Stimulated activated naive B cell treated with anti-CD40 and anti-IgM and Interleukin-4, amounts not matched to agents 10 μg/mL and 1 μg/mL and 100 μg/mL, for 72 hours (primary cell): Measurements from ENCODE around the gene SLFN13.
"Not testable (repeated sequence)": the region's sequence is repeated elsewhere in the genome, so short reads cannot be mapped to it uniquely, and the experiment has no call there.

ENCODE experiments used
- ATAC-seq, 2 donors: fragments of 150-1000 bp; cut with Tn5 transposase; replicated peaks; 2 replicates each; pipeline ENCODE4 v1.10.0; 2021; ENCODE audit warnings: moderate library complexity in 1 of 2
- DNase-seq: peaks from one replicate; pipeline ENCODE4 v3.0.0; 2021
- H3K27ac Mint-ChIP-seq: one replicate; pipeline ENCODE4 v1.8.0; 2022; ENCODE audit warnings: mild to moderate bottlenecking, mixed read lengths
- H3K27me3 Mint-ChIP-seq, 2 donors: one replicate each; pipeline ENCODE4 v1.8.0; 2022; ENCODE audit warnings: mixed read lengths in 2 of 2
- H3K36me3 Mint-ChIP-seq, 2 donors: one replicate each; pipeline ENCODE4 v1.8.0; 2022; ENCODE audit warnings: mixed read lengths in 2 of 2, mild to moderate bottlenecking in 1 of 2
- H3K4me1 Mint-ChIP-seq, 2 donors: one replicate each; pipeline ENCODE4 v1.8.0; 2022; ENCODE audit warnings: mixed read lengths in 2 of 2, mild to moderate bottlenecking in 1 of 2
- H3K4me3 Mint-ChIP-seq, 2 donors: one replicate each; pipeline ENCODE4 v1.8.0; 2022; ENCODE audit warnings: mild to moderate bottlenecking in 2 of 2, mixed read lengths in 2 of 2, moderate library complexity in 1 of 2
- H3K9me3 Mint-ChIP-seq, 2 donors: one replicate each; pipeline ENCODE4 v1.8.0; 2022; ENCODE audit warnings: mixed read lengths in 2 of 2, mild to moderate bottlenecking in 1 of 2

The SLFN13 gene

GRCh38 chr17:35454035-35454434 lies 5.5 kb upstream of the SLFN13 start:
- not testable (repeated sequence) for H3K4me1 Mint-ChIP-seq, H3K27me3 Mint-ChIP-seq, ATAC-seq, H3K9me3 Mint-ChIP-seq, DNase-seq, H3K36me3 Mint-ChIP-seq, H3K27ac Mint-ChIP-seq, H3K4me3 Mint-ChIP-seq

- Mint-ChIP-seq H3K27me3 (peaks cover 0 to 8% of the 10 kb centered on the region in 2 donors), H3K36me3 (peaks cover 0 to 4% of the 10 kb centered on the region in 2 donors), H3K27ac (no peak overlapping the region), H3K4me3 (no peak overlapping the region), H3K9me3 (peaks cover 0 to 1% of the 10 kb centered on the region in 2 donors), H3K4me1 (peaks cover 12 to 16% of the 10 kb centered on the region in 2 donors)
- ATAC-seq = no peak
- no peak for DNase-seq
Measured at GRCh38 chr17:35453171-35453570, 4.6 kb upstream of the SLFN13 start.

GRCh38 chr17:35449371-35449931 lies 885 bp upstream of the SLFN13 start:
- ATAC-seq (peak; percentile 30 to 33), DNase-seq (peak; percentile 23)
- peak overlapping the region; percentile 97 for H3K27ac Mint-ChIP-seq
- H3K4me3 Mint-ChIP-seq = peak overlapping the region; percentile 83 to 92
- peaks cover 0 to 10% of the 10 kb centered on the region in 2 donors for H3K36me3 Mint-ChIP-seq
- H3K9me3 Mint-ChIP-seq = no peaks in the 10 kb centered on the region
- peaks cover 14 to 26% of the 10 kb centered on the region in 2 donors for H3K4me1 Mint-ChIP-seq
- H3K27me3 Mint-ChIP-seq = peaks cover 0 to 4% of the 10 kb centered on the region in 2 donors

GRCh38 chr17:35448899-35449227 lies 297 bp upstream of the SLFN13 start:
- no peak for ATAC-seq
- Mint-ChIP-seq H3K9me3 (no peaks in the 10 kb centered on the region), H3K4me1 (peaks cover 18 to 32% of the 10 kb centered on the region in 2 donors), H3K4me3 (peak overlapping the region; percentile 83 to 92), H3K27me3 (peaks cover 0 to 4% of the 10 kb centered on the region in 2 donors), H3K27ac (peak overlapping the region; percentile 97), H3K36me3 (peaks cover 2 to 15% of the 10 kb centered on the region in 2 donors)
- no peak for DNase-seq

- H3K9me3 Mint-ChIP-seq = no peaks in the 10 kb centered on the region
- DNase-seq (no peak), ATAC-seq (no peak)
- peaks cover 18 to 32% of the 10 kb centered on the region in 2 donors for H3K4me1 Mint-ChIP-seq
- H3K36me3 Mint-ChIP-seq = peaks cover 2 to 15% of the 10 kb centered on the region in 2 donors
- no peak overlapping the region for H3K27ac Mint-ChIP-seq
- peaks cover 0 to 4% of the 10 kb centered on the region in 2 donors for H3K27me3 Mint-ChIP-seq
- peak overlapping the region; percentile 83 to 92 for H3K4me3 Mint-ChIP-seq
Measured at GRCh38 chr17:35447499-35447898, 1.1 kb downstream of the SLFN13 start.

- Mint-ChIP-seq H3K9me3 (no peaks in the 10 kb centered on the region), H3K4me1 (peaks cover 2 to 8% of the 10 kb centered on the region in 2 donors), H3K4me3 (no peak overlapping the region), H3K27ac (no peak overlapping the region), H3K27me3 (no peaks in the 10 kb centered on the region), H3K36me3 (no peaks in the 10 kb centered on the region)
- no peak for ATAC-seq
- DNase-seq = no peak
Measured at GRCh38 chr17:35438433-35438832, 10.1 kb downstream of the SLFN13 start.

GRCh38 chr17:35433075-35433894 lies 15.3 kb downstream of the SLFN13 start:
- DNase-seq = peak; percentile 2
- Mint-ChIP-seq H3K36me3 (no peaks in the 10 kb centered on the region), H3K4me1 (peaks cover 15 to 35% of the 10 kb centered on the region in 2 donors), H3K9me3 (no peaks in the 10 kb centered on the region), H3K27me3 (no peaks in the 10 kb centered on the region), H3K4me3 (peak overlapping the region; percentile 88 to 95), H3K27ac (peak overlapping the region; percentile 94)
- ATAC-seq = peak; percentile 67 to 71

- Mint-ChIP-seq H3K36me3 (no peaks in the 10 kb centered on the region), H3K9me3 (no peaks in the 10 kb centered on the region), H3K4me3 (peak within 1 kb of the TSS; percentile 88 to 95), H3K4me1 (peaks cover 17 to 39% of the 10 kb centered on the region in 2 donors), H3K27me3 (no peaks in the 10 kb centered on the region), H3K27ac (peak within 1 kb of the TSS; percentile 94)
- peak; percentile 92 to 94 for ATAC-seq
- DNase-seq = peak; percentile 38
Measured at GRCh38 chr17:35432176-35433074, 16.1 kb downstream of the SLFN13 start, which contains the start of gene SLFN12. TSS of gene SLFN12 (minus strand) at chr17:35432500. CDS start at chr17:35423028, 9,472 bp downstream.

- no peaks in the 10 kb centered on the region for H3K9me3 Mint-ChIP-seq
- H3K27me3 Mint-ChIP-seq = no peaks in the 10 kb centered on the region
- H3K4me3 Mint-ChIP-seq = no peak overlapping the region
- ATAC-seq (no peak), DNase-seq (no peak)
- H3K27ac Mint-ChIP-seq = no peak overlapping the region
- peaks cover 0 to 2% of the 10 kb centered on the region in 2 donors for H3K36me3 Mint-ChIP-seq
- peaks cover 17 to 39% of the 10 kb centered on the region in 2 donors for H3K4me1 Mint-ChIP-seq
Measured at GRCh38 chr17:35429702-35430101, 18.9 kb downstream of the SLFN13 start.

GRCh38 chr17:35428229-35428628 lies 20.3 kb downstream of the SLFN13 start:
- H3K27ac Mint-ChIP-seq = no peak overlapping the region

GRCh38 chr17:35423761-35424160 lies 24.8 kb downstream of the SLFN13 start:
- no peak overlapping the region for H3K27ac Mint-ChIP-seq
- peaks cover 10 to 18% of the 10 kb centered on the region in 2 donors for H3K36me3 Mint-ChIP-seq
- H3K27me3 Mint-ChIP-seq = no peaks in the 10 kb centered on the region
- H3K4me3 Mint-ChIP-seq = no peak overlapping the region
- peaks cover 3 to 9% of the 10 kb centered on the region in 2 donors for H3K4me1 Mint-ChIP-seq
- ATAC-seq = no peak
- H3K9me3 Mint-ChIP-seq = no peaks in the 10 kb centered on the region
- DNase-seq = no peak

More at GRCh38 chr17:35428229-35428628, 20.3 kb downstream of the SLFN13 start:
- Mint-ChIP-seq H3K4me1 (peaks cover 15 to 29% of the 10 kb centered on the region in 2 donors), H3K36me3 (peaks cover 0 to 2% of the 10 kb centered on the region in 2 donors), H3K27me3 (no peaks in the 10 kb centered on the region), H3K4me3 (no peak overlapping the region), H3K9me3 (no peaks in the 10 kb centered on the region)
- DNase-seq (no peak), ATAC-seq (no peak)

GRCh38 chr17:35421069-35421468 lies 27.5 kb downstream of the SLFN13 start:
- H3K36me3 Mint-ChIP-seq = peaks cover 8 to 18% of the 10 kb centered on the region in 2 donors
- not testable (repeated sequence) for H3K4me3 Mint-ChIP-seq, DNase-seq, H3K27ac Mint-ChIP-seq, H3K9me3 Mint-ChIP-seq, H3K27me3 Mint-ChIP-seq, ATAC-seq, H3K4me1 Mint-ChIP-seq

- Mint-ChIP-seq H3K4me3 (no peak overlapping the region), H3K4me1 (peaks cover 2 to 5% of the 10 kb centered on the region in 2 donors), H3K27me3 (no peaks in the 10 kb centered on the region), H3K27ac (no peak overlapping the region), H3K36me3 (peaks cover 18 to 36% of the 10 kb centered on the region in 2 donors), H3K9me3 (peaks cover 0 to 3% of the 10 kb centered on the region in 2 donors)
- no peak for DNase-seq
- ATAC-seq = no peak
Measured at GRCh38 chr17:35416659-35417058, 31.9 kb downstream of the SLFN13 start.

GRCh38 chr17:35414707-35415106 lies 33.9 kb downstream of the SLFN13 start:
- H3K4me1 Mint-ChIP-seq, ATAC-seq, H3K9me3 Mint-ChIP-seq, H3K27me3 Mint-ChIP-seq, DNase-seq, H3K27ac Mint-ChIP-seq, H3K4me3 Mint-ChIP-seq: not testable (repeated sequence)
- peaks cover 24 to 44% of the 10 kb centered on the region in 2 donors for H3K36me3 Mint-ChIP-seq
